ENCODE measurements around the gene USP47.

GRCh38 chr11:11949482-11949881 lies 107.7 kb downstream of the USP47 start:
- TF ChIP-seq CTCF (IDR thresholded peaks at IDR 0.05 in 4 of 5, conservative IDR thresholded peaks at IDR 0.05 in 1 of 5) (no peak), POLR2A (IDR thresholded peaks at IDR 0.05) (no peak)

All from gastrocnemius medialis (tissue), 4 donors.